ENCODE results near the gene TYW5. TPM values are rescaled to one million over a fixed set of nuclear protein-coding genes. Genes with fewer than 3 reads are reported as not detected.

Gene TYW5
- total and polyA plus RNA-seq, 2 of the 13 experiments (the other 11 are each of a cell fraction or from before 2014, with no cell fraction given): 8.3 to 14.6 TPM

- TF ChIP-seq AKAP8 (CRISPR knock-in tag; IDR thresholded peaks at IDR 0.05): no peak
- no peak for TF ChIP-seq ZNF3 (CRISPR knock-in tag; IDR thresholded peaks at IDR 0.05)
- no peak for TF ChIP-seq ZNF784 (CRISPR knock-in tag; IDR thresholded peaks at IDR 0.05; ENCODE audit: borderline replicate concordance)
- no peak for TF ChIP-seq PLSCR1 (CRISPR knock-in tag; IDR thresholded peaks at IDR 0.05; ENCODE audit: borderline replicate concordance)
- TF ChIP-seq SNAI1 (CRISPR knock-in tag; IDR thresholded peaks at IDR 0.05; ENCODE audit: borderline replicate concordance): no peak
- TF ChIP-seq MIXL1 (CRISPR knock-in tag; IDR thresholded peaks at IDR 0.05): peak; percentile 25; the same call in 1 of the 2 replicates
- TF ChIP-seq SMYD3 (CRISPR knock-in tag; IDR thresholded peaks at IDR 0.05): no peak
- no peak for TF ChIP-seq NFE2L1 (CRISPR knock-in tag; IDR thresholded peaks at IDR 0.05; ENCODE audit: borderline replicate concordance)
- no peak for TF ChIP-seq THYN1 (CRISPR knock-in tag; IDR thresholded peaks at IDR 0.05; ENCODE audit: borderline replicate concordance, low read depth)
- TF ChIP-seq CERS6 (CRISPR knock-in tag; IDR thresholded peaks at IDR 0.05): no peak
- TF ChIP-seq FOXO4 (CRISPR knock-in tag; conservative IDR thresholded peaks at IDR 0.05): no peak
- no peak for TF ChIP-seq JUN (CRISPR knock-in tag; IDR thresholded peaks at IDR 0.05)
- no peak for TF ChIP-seq POLR2AphosphoS5 (IDR thresholded peaks at IDR 0.05; ENCODE audit: low read depth, low read length)
- peak; percentile 78 for TF ChIP-seq SMC3 (IDR thresholded peaks at IDR 0.05; ENCODE audit: low read length)
- TF ChIP-seq PHF5A (CRISPR knock-in tag; IDR thresholded peaks at IDR 0.05; ENCODE audit: low read depth, unreplicated experiment): no peak
- TF ChIP-seq GATAD2A (CRISPR knock-in tag; IDR thresholded peaks at IDR 0.05): peak; percentile 33; the same call in 1 of the 2 replicates
- TF ChIP-seq HDAC2 (CRISPR knock-in tag; IDR thresholded peaks at IDR 0.05): no peak
- TF ChIP-seq ZSCAN31 (CRISPR knock-in tag; IDR thresholded peaks at IDR 0.05; ENCODE audit: low read depth): no peak
- no peak for TF ChIP-seq HOXA3 (CRISPR knock-in tag; IDR thresholded peaks at IDR 0.05)
- no peak for TF ChIP-seq ZNF18 (CRISPR knock-in tag; IDR thresholded peaks at IDR 0.05; ENCODE audit: insufficient replicate concordance)
- peak; percentile 12 for TF ChIP-seq ASH2L (IDR thresholded peaks at IDR 0.05; ENCODE audit: insufficient read length, low read depth, low read length)
- no peak for TF ChIP-seq ZNF800 (CRISPR knock-in tag; IDR thresholded peaks at IDR 0.05)
Measured at GRCh38 chr2:199973703-199974102, 18.4 kb upstream of the TYW5 start (continued).
